Stimulated activated CD4-positive, alpha-beta T cell treated with anti-CD3 and anti-CD28 coated beads, TNF-alpha, amount 100 ng/mL, for 1 hour (primary cell): ENCODE results near the gene HDLBP.

Experiments used
- DNase-seq, 3 donors: peaks; one replicate each; pipeline ENCODE4 v3.0.0-alpha.2; 2020; ENCODE audit warnings: low read depth in 3 of 3, low spot score in 1 of 3

The HDLBP gene

GRCh38 chr2:241214209-241214608 lies 101.3 kb downstream of the HDLBP start:
- DNase-seq: no peak

GRCh38 chr2:241213567-241213966 lies 101.9 kb downstream of the HDLBP start:
- DNase-seq: no peak

- DNase-seq: no peak
Observed at GRCh38 chr2:241213041-241213440, 102.4 kb downstream of the HDLBP start.

GRCh38 chr2:241211276-241211675 lies 104.2 kb downstream of the HDLBP start:
- DNase-seq: no peak

- no peak for DNase-seq
Observed at GRCh38 chr2:241209271-241209670, 106.2 kb downstream of the HDLBP start.

- DNase-seq: no peak
Observed at GRCh38 chr2:241208058-241208457, 107.4 kb downstream of the HDLBP start.

GRCh38 chr2:241207641-241208040 lies 107.8 kb downstream of the HDLBP start:
- no peak for DNase-seq

GRCh38 chr2:241207151-241207550 lies 108.3 kb downstream of the HDLBP start:
- DNase-seq: no peak

- no peak for DNase-seq
Observed at GRCh38 chr2:241205086-241205485, 110.4 kb downstream of the HDLBP start.

- DNase-seq: no peak
Observed at GRCh38 chr2:241204490-241204889, 111.0 kb downstream of the HDLBP start.

- DNase-seq: no peak
Observed at GRCh38 chr2:241204010-241204384, 111.5 kb downstream of the HDLBP start.

GRCh38 chr2:241203218-241204009 lies 112.1 kb downstream of the HDLBP start:
- no peak for DNase-seq

GRCh38 chr2:241202681-241203080 lies 112.8 kb downstream of the HDLBP start:
- DNase-seq: no peak

GRCh38 chr2:241202268-241202585 lies 113.2 kb downstream of the HDLBP start:
- no peak for DNase-seq

GRCh38 chr2:241201445-241202267 lies 113.8 kb downstream of the HDLBP start:
- DNase-seq: no peak

- no peak for DNase-seq
Observed at GRCh38 chr2:241200822-241201395, 114.6 kb downstream of the HDLBP start.

GRCh38 chr2:241199897-241200821 lies 115.3 kb downstream of the HDLBP start:
- no peak for DNase-seq

- DNase-seq: no peak
Observed at GRCh38 chr2:241199286-241199685, 116.2 kb downstream of the HDLBP start.

- DNase-seq: no peak
Observed at GRCh38 chr2:241198381-241199279, 116.8 kb downstream of the HDLBP start.

GRCh38 chr2:241197947-241198346 lies 117.5 kb downstream of the HDLBP start:
- DNase-seq: no peak
